GM10248 (cell line): ENCODE measurements around the gene TPM2.

ENCODE experiments used
- CTCF ChIA-PET: fragments of 300-600 bp; sonication (Branson Sonifier 250); formaldehyde crosslinking; extraction: SDS; loops from one replicate; lab custom pipeline; 2021; ENCODE audit warnings: antibody characterized with exemption; lab: Yijun Ruan, JAX
- POLR2A ChIA-PET: fragments of 350-650 bp; sonication (Branson Sonifier 250); formaldehyde crosslinking; extraction: SDS; loops from one replicate; lab custom pipeline; 2020; ENCODE audit warnings: antibody characterized with exemption; lab: Yijun Ruan, JAX
- DNase-seq: peaks from one replicate; pipeline ENCODE4 v3.0.0; 2012; ENCODE audit errors: extremely low spot score
- TF ChIP-seq, protein P1 (sequence below): IDR thresholded peaks from 2 replicates; pipeline ENCODE4 v1.5.1; 2012; ENCODE audit warnings: mild to moderate bottlenecking, low read depth; ENCODE audit errors: extremely low read depth, missing control alignments, control extremely low read depth

TPM2 gene

DNA sequence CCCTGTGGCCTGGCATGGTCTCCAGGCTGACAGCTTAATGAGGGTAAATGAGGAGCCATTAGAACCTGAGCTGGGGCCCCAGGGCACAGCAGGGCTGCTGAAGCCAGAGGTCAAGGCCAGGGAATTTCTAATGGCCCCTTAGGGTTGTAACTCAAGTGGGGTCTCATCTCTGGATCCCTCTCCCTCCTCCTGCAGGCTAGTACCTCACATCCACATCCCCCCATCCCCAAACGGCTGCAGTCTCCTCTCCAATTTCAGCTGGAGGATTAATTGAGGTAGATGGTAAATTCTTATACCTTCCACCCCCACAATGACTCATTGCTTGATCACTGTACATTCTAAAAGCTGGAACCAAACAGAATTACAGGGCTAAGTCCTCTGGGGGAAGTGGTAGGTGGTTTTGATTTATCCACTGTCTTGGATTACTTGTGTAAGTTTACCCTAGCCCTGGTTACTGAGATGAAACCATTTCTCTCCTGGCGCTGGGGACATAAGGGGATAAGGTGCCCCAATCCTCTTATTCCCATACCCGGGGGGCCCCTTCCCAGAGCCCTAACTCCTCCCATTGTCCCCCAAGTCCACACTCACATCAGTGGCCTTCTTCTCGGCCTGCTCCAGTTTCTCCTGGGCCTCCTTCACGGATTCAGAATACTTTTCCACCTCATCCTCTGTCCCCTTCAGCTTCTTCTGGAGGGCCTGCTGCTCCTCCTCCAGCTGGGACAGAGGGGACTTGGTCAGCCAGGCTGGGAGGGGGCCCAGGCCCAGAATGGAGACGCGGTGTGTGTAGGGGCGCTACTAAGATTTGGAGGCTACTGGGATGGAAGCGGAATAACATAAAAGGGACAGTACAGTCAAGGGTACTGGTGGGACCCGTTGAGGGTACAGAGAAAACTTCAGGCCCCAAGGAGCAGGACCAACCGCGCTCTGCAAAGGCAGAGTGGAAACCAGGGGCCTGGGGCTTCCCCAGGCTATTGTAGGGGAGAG is 875 bp downstream of the TPM2 start:
- ChIA-PET POLR2A (no interaction called here), CTCF (interaction anchor here (0.9 to 2.4 kb wide), 5 partner anchors 7 to 78 kb away, joined by 3 to 23 read pairs (median 6); no protein-coding TSS in a partner anchor)
- TF ChIP-seq, protein P1, sequence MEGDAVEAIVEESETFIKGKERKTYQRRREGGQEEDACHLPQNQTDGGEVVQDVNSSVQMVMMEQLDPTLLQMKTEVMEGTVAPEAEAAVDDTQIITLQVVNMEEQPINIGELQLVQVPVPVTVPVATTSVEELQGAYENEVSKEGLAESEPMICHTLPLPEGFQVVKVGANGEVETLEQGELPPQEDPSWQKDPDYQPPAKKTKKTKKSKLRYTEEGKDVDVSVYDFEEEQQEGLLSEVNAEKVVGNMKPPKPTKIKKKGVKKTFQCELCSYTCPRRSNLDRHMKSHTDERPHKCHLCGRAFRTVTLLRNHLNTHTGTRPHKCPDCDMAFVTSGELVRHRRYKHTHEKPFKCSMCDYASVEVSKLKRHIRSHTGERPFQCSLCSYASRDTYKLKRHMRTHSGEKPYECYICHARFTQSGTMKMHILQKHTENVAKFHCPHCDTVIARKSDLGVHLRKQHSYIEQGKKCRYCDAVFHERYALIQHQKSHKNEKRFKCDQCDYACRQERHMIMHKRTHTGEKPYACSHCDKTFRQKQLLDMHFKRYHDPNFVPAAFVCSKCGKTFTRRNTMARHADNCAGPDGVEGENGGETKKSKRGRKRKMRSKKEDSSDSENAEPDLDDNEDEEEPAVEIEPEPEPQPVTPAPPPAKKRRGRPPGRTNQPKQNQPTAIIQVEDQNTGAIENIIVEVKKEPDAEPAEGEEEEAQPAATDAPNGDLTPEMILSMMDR, result no peak
- DNase-seq, result no peak

- POLR2A ChIA-PET, result no interaction called here
- DNase-seq, result no peak
- CTCF ChIA-PET, result interaction anchor here (0.9 to 2.4 kb wide), 4 partner anchors 8 to 77 kb away, joined by 3 to 23 read pairs (median 8); no protein-coding TSS in a partner anchor
- TF ChIP-seq, protein P1, result no peak
Observed at GRCh38 chr9:35687972-35688557, 1.7 kb downstream of the TPM2 start.

DNA sequence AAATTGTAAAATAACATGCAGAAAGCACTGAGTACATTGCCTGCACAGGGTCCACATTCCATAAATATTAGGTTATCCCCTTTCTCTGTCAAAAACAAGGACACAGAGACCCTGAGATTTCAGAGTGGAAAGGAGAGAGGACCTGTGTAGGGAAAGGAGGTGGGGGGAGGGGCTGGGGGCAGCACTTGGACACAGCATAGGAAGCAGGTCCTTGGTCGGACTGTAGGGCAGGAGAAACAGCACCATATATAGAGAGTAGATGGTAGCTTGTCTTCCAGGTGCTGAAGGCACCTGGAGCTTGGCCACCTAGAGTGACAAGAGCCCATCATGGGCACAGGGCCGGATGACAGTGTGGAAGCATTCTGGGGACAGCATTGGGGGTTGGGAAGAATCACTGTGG is 2.4 kb downstream of the TPM2 start:
- ChIA-PET CTCF (interaction anchor here (2.1 to 2.4 kb wide), 2 partner anchors 9 to 12 kb away, joined by 10 to 23 read pairs; no protein-coding TSS in a partner anchor), POLR2A (no interaction called here)
- no peak for DNase-seq
- TF ChIP-seq, protein P1, result no peak

GRCh38 chr9:35686222-35687203 is 3.2 kb downstream of the TPM2 start:
- ChIA-PET POLR2A (no interaction called here), CTCF (interaction anchor here (1.2 to 4.9 kb wide), 3 partner anchors 9 to 10 kb away, joined by 3 to 76 read pairs (median 23); no protein-coding TSS in a partner anchor)
- TF ChIP-seq, protein P1, result no peak
- no peak for DNase-seq

- TF ChIP-seq, protein P1, result no peak
- no peak for DNase-seq
- ChIA-PET POLR2A (no interaction called here), CTCF (interaction anchor here (0.8 to 4.9 kb wide), 5 partner anchors 8 to 49 kb away, joined by 3 to 76 read pairs (median 3); no protein-coding TSS in a partner anchor)
Observed at GRCh38 chr9:35685506-35685905, 4.2 kb downstream of the TPM2 start.

- POLR2A ChIA-PET, result no interaction called here
- CTCF ChIA-PET, result interaction anchor here (0.8 to 4.9 kb wide), 5 partner anchors 11 to 50 kb away, joined by 3 to 76 read pairs (median 4); no protein-coding TSS in a partner anchor
- TF ChIP-seq, protein P1, result no peak
- no peak for DNase-seq
Observed at GRCh38 chr9:35684921-35685320, 4.8 kb downstream of the TPM2 start.
